Central memory CD8-positive, alpha-beta T cell (primary cell): ENCODE results near the gene SIX5.

ENCODE experiments used
- ATAC-seq: fragments of 150-1000 bp; cut with Tn5 transposase; replicated peaks from 2 replicates; pipeline ENCODE4 v1.10.0; 2022; ENCODE audit warnings: mild to moderate bottlenecking, moderate FRiP score, moderate number of reproducible peaks; ENCODE audit not compliant: poor library complexity, severe bottlenecking; ENCODE audit errors: extremely low read depth
- DNase-seq, 2 donors: peaks; one replicate each; pipeline ENCODE4 v3.0.0; 2021; ENCODE audit warnings: low spot score in 2 of 2
- H3K27ac Mint-ChIP-seq: one replicate; pipeline ENCODE4 v1.8.0; 2022; ENCODE audit warnings: low read depth, mild to moderate bottlenecking, moderate library complexity, mixed read lengths
- H3K27me3 Mint-ChIP-seq: one replicate; pipeline ENCODE4 v1.8.0; 2022; ENCODE audit warnings: mixed read lengths
- H3K36me3 Mint-ChIP-seq: one replicate; pipeline ENCODE4 v1.8.0; 2022; ENCODE audit warnings: mild to moderate bottlenecking, moderate library complexity, mixed read lengths; ENCODE audit not compliant: insufficient read depth
- H3K4me1 Mint-ChIP-seq: one replicate; pipeline ENCODE4 v1.8.0; 2022; ENCODE audit warnings: mixed read lengths
- H3K4me3 Mint-ChIP-seq: one replicate; pipeline ENCODE4 v1.8.0; 2022; ENCODE audit warnings: mild to moderate bottlenecking, moderate library complexity, mixed read lengths
- H3K9me3 Mint-ChIP-seq: one replicate; pipeline ENCODE4 v1.8.0; 2022; ENCODE audit warnings: mixed read lengths

SIX5 gene

GRCh38 chr19:45768984-45769782, at the start of gene SIX5:
SIX5 (minus strand) TSS chr19:45769252; CDS start chr19:45768844, 408 bp downstream.
- Mint-ChIP-seq H3K27ac (peak within 1 kb of the TSS; percentile 79), H3K36me3 (peaks cover 31% of the 10 kb centered on the region), H3K9me3 (no peaks in the 10 kb centered on the region), H3K27me3 (peaks cover 8% of the 10 kb centered on the region), H3K4me1 (peaks cover 23% of the 10 kb centered on the region), H3K4me3 (peak within 1 kb of the TSS; percentile 86)
- ATAC-seq (peak; percentile 57), DNase-seq (peak; percentile 90 to 92)

- H3K27me3 Mint-ChIP-seq, result no peaks in the 10 kb centered on the region
- no peak overlapping the region for H3K27ac Mint-ChIP-seq
- DNase-seq (no peak), ATAC-seq (peak; percentile 14)
- no peaks in the 10 kb centered on the region for H3K9me3 Mint-ChIP-seq
- H3K4me3 Mint-ChIP-seq, result no peak overlapping the region
- no peaks in the 10 kb centered on the region for H3K4me1 Mint-ChIP-seq
- H3K36me3 Mint-ChIP-seq, result peaks cover 11% of the 10 kb centered on the region
Observed at GRCh38 chr19:45817725-45818301, 48.8 kb upstream of the SIX5 start.

GRCh38 chr19:45817010-45817724, 48.1 kb upstream of the SIX5 start:
- H3K9me3 Mint-ChIP-seq, result no peaks in the 10 kb centered on the region
- peaks cover 10% of the 10 kb centered on the region for H3K36me3 Mint-ChIP-seq
- DNase-seq (peak; percentile 93 to 97), ATAC-seq (peak; percentile 100)
- no peak overlapping the region for H3K27ac Mint-ChIP-seq
- no peaks in the 10 kb centered on the region for H3K4me1 Mint-ChIP-seq
- no peaks in the 10 kb centered on the region for H3K27me3 Mint-ChIP-seq
- H3K4me3 Mint-ChIP-seq, result no peak overlapping the region

DNA sequence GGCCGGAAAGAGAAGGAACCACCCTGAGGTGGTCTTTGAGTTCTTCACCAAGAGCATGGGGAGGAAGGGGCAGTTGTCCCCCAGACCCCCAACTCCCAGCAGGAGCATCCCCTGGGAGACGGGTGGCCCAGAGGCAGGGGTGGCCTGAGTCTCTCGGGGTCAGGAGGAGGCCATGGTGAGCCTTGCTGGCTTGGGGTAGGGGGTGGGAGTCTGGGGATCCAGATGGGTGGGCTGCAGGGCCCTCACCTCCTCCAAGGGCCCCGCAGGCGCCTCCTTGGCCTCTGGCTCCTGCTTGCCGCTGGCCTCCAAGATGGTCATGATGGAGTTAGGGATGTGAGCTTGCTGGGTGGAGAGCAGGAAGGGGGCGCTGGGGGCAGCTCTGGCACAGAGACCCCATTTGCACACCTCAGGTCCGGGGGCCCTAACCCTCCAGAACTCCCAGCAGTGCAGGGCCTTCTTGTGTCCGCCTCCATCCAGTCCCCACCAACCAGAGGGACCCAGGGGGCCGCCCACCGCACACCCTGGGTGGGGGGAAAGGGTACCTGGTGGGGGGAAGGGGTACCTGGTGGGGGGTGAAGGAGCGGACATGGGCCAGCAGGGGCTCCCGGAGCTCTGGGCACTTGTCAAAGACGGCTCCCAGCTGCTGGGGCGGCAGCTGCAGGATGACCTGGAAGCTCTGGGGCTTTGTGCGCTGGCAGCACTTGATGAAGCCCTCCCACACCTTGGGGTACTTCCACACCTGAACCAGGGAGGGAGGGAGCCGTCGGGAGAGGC, 47.4 kb upstream of the SIX5 start:
- no peak overlapping the region for H3K27ac Mint-ChIP-seq
- DNase-seq, result no peak
- peaks cover 9% of the 10 kb centered on the region for H3K36me3 Mint-ChIP-seq
- H3K4me1 Mint-ChIP-seq, result no peaks in the 10 kb centered on the region
- H3K4me3 Mint-ChIP-seq, result no peak overlapping the region
- no peaks in the 10 kb centered on the region for H3K9me3 Mint-ChIP-seq
- H3K27me3 Mint-ChIP-seq, result no peaks in the 10 kb centered on the region
- ATAC-seq, result no peak

- H3K4me1 Mint-ChIP-seq, result no peaks in the 10 kb centered on the region
- DNase-seq (no peak), ATAC-seq (no peak)
- H3K9me3 Mint-ChIP-seq, result no peaks in the 10 kb centered on the region
- H3K27ac Mint-ChIP-seq, result no peak overlapping the region
- no peaks in the 10 kb centered on the region for H3K27me3 Mint-ChIP-seq
- H3K36me3 Mint-ChIP-seq, result peaks cover 9% of the 10 kb centered on the region
- no peak overlapping the region for H3K4me3 Mint-ChIP-seq
Observed at GRCh38 chr19:45815481-45816216, 46.6 kb upstream of the SIX5 start.

DNA sequence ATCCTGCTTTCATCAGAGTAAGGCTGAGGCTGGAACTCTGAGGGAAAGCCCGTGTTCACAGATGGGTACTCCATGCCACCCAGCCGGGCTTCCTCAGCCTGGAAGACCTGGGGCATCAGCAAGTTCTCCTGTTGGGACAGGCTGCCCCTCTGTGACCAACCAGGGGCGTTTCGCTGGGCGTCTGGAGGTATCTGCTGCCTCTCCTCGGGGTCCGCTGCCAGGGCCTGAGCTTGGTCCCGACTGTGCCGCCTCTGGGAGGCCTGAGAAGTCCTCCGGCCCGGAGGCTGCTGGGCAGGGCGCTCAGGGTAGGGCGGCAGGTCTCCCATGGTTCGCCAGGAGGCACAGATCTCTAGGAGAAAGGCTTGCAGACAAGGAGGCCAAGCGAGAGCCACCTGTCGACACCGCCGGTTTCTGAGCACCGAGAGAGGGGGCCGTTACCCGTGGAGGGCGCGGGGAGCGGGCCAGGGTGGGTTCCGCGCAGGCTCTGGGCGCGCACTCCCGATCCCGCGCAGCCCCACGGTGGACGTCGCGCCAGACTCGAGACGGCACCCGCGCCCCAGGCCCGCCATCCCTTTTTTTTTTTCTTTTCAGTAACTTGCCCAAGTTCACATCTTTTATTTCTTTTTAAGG, 45.9 kb upstream of the SIX5 start, which contains the start of gene RSPH6A:
Gene RSPH6A, minus strand, starts transcription at position 458 of the 630 bp plus-strand sequence. Its CDS starts 132 bp downstream, at position 326.
- Mint-ChIP-seq H3K27me3 (no peaks in the 10 kb centered on the region), H3K4me3 (no peak within 1 kb of the TSS), H3K4me1 (no peaks in the 10 kb centered on the region), H3K27ac (no peak within 1 kb of the TSS), H3K9me3 (no peaks in the 10 kb centered on the region), H3K36me3 (peaks cover 7% of the 10 kb centered on the region)
- no peak for DNase-seq
- ATAC-seq, result no peak

DNA sequence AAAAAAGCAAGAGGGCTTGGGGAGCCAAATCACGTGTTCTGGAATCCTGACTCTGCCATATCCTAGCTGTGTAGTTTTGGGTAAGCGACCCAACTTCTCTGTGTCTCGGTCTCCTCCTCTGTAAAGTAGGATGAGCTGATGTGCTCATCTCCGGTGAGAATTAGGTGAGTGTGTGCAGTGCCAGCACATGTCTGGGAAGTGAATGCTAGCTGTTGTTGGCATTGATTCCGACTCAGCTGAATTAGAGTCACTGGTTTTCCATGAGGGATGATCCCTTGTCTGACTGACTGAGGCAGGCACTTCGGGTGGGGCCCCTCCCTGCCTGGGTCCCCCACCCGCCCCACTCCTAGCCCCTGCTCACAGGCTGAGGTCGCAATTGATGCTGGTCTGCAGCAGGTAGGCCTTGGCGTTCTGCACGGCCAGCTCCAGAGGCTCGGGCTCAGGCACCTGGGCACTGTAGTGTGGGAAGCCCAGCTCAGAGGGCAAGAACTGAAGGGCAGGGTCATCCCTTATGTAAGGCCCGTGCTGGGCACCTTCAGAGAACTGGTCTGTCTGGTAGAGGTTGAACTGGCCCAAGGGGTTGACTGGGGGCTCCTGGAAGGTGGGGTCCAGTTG, 45.2 kb upstream of the SIX5 start:
- Mint-ChIP-seq H3K27me3 (no peaks in the 10 kb centered on the region), H3K4me1 (no peaks in the 10 kb centered on the region), H3K27ac (no peak overlapping the region), H3K36me3 (peaks cover 6% of the 10 kb centered on the region), H3K4me3 (no peak overlapping the region), H3K9me3 (no peaks in the 10 kb centered on the region)
- no peak for DNase-seq
- ATAC-seq, result no peak

- DNase-seq (no peak), ATAC-seq (no peak)
- H3K4me3 Mint-ChIP-seq, result no peak overlapping the region
- no peaks in the 10 kb centered on the region for H3K4me1 Mint-ChIP-seq
- peaks cover 5% of the 10 kb centered on the region for H3K36me3 Mint-ChIP-seq
- H3K9me3 Mint-ChIP-seq, result no peaks in the 10 kb centered on the region
- H3K27ac Mint-ChIP-seq, result no peak overlapping the region
- H3K27me3 Mint-ChIP-seq, result no peaks in the 10 kb centered on the region
Observed at GRCh38 chr19:45812297-45812696, 43.2 kb upstream of the SIX5 start.

DNA sequence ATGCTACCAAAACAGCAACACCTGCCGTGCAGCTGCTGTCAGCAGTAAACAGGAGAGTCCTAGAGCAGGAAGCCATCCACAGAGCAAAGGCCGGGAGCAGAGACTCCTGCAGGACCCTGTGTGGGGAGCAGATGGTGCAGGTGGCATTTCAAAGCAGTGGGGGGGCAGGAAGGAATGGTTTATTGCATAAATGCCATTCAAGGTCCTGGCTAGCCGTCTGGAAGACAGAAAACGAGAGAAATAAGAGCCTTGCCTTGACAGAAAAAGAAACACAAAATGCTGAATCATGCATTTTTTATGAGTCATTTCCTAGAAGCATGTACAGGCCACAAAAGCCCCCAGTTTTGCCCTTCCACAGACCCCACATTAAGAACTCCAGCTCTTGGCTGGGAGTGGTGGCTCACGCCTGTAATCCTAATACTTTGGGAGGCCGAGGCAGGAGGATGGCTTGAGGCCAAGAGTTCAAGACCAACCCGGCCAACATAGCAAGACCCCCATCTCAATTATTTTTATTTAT, 40.6 kb upstream of the SIX5 start:
- Mint-ChIP-seq H3K27me3 (no peaks in the 10 kb centered on the region), H3K4me3 (no peak overlapping the region), H3K4me1 (no peaks in the 10 kb centered on the region), H3K9me3 (no peaks in the 10 kb centered on the region), H3K27ac (no peak overlapping the region), H3K36me3 (no peaks in the 10 kb centered on the region)
- DNase-seq, result no peak
- ATAC-seq, result no peak

GRCh38 chr19:45805719-45806118, 36.7 kb upstream of the SIX5 start:
- no peaks in the 10 kb centered on the region for H3K4me1 Mint-ChIP-seq
- H3K36me3 Mint-ChIP-seq, result no peaks in the 10 kb centered on the region
- no peaks in the 10 kb centered on the region for H3K9me3 Mint-ChIP-seq
- peaks cover 13% of the 10 kb centered on the region for H3K27me3 Mint-ChIP-seq
- DNase-seq (no peak), ATAC-seq (no peak)
- H3K27ac Mint-ChIP-seq, result no peak overlapping the region
- H3K4me3 Mint-ChIP-seq, result no peak overlapping the region

GRCh38 chr19:45804959-45805230, 35.8 kb upstream of the SIX5 start:
- Mint-ChIP-seq H3K4me3 (no peak overlapping the region), H3K36me3 (peaks cover 2% of the 10 kb centered on the region), H3K9me3 (no peaks in the 10 kb centered on the region), H3K4me1 (no peaks in the 10 kb centered on the region), H3K27me3 (peaks cover 13% of the 10 kb centered on the region), H3K27ac (no peak overlapping the region)
- DNase-seq (no peak), ATAC-seq (no peak)
